ENCODE data around the gene EIF2D. TPM values are rescaled to one million over a fixed set of nuclear protein-coding genes. Genes with fewer than 3 reads are reported as not detected.

The EIF2D gene
- total and polyA plus RNA-seq, 2 of the 8 experiments (the other 6 are each of a cell fraction or from before 2014, with no cell fraction given), result 36.1 to 37.1 TPM

DNA sequence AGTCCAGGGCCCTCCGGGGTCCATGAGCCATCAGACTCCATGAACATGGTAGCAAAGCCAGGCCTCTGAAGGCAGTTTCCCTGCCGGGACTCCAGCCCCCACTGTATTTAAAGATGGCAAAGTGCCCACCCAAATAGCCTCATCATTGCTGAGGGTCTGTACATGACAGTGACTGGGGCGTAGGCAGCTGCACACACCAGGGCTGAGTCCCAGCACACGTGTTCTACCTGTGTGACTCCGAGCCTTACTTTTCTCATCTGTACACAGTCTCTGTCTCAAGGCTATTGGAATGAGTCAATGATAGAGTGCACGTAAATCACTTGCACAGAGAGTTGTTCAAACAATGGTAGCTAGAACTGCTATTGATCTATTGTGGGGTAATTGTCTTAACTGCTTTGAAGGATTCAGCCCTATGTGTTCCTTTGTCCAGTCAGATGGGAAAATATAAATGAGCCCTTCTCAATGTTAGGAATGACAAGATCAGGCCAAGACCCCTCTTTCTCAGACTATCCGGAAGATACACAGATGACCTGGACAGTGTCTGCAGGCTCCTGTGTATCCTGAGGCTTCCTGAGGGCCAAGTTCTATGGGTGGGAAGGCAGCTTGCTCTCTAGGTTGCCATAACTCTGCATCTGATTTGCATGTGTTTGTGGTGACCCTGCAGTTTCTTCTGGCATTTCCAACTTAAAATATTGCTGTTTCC, 56.1 kb downstream of the EIF2D start (continued):
- no peak for TF ChIP-seq CBX8 (IDR thresholded peaks at IDR 0.05; ENCODE audit: borderline replicate concordance, low read depth, low read length)

All from H1 (cell line).